ENCODE data around the gene DUS2. TPM values are rescaled to one million over a fixed set of nuclear protein-coding genes. Genes with fewer than 3 reads are reported as not detected.
A peak's percentile ranks its signal among the peaks of the same experiment; 100 is the strongest.

Gene DUS2
- total and polyA plus RNA-seq, 9 of the 15 experiments (the other 6 are each of a cell fraction or from before 2014, with no cell fraction given) = 5.8 to 22.5 (median 20.6) TPM

GRCh38 chr16:68090130-68090529 is 67.0 kb downstream of the DUS2 start (continued):
- TF ChIP-seq KLF10 (CRISPR knock-in tag; IDR thresholded peaks at IDR 0.05) (no peak), KAT8 (IDR thresholded peaks at IDR 0.05; ENCODE audit: low read depth) (no peak), E2F4 (CRISPR knock-in tag; IDR thresholded peaks at IDR 0.05; ENCODE audit: low read depth) (no peak), JUND (IDR thresholded peaks at IDR 0.05; ENCODE audit: borderline replicate concordance, low read depth, low read length) (no peak), JUND (tag; IDR thresholded peaks at IDR 0.05; ENCODE audit: borderline replicate concordance, low read depth, low read length) (no peak), ZNF146 (CRISPR knock-in tag; IDR thresholded peaks at IDR 0.05; ENCODE audit: unreplicated experiment) (no peak), SMARCE1 (IDR thresholded peaks at IDR 0.05) (peak; percentile 16; the same call in 1 of the 2 replicates), ZBTB49 (CRISPR knock-in tag; IDR thresholded peaks at IDR 0.05; ENCODE audit: borderline replicate concordance) (no peak)
- TF ChIP-seq, protein P1, sequence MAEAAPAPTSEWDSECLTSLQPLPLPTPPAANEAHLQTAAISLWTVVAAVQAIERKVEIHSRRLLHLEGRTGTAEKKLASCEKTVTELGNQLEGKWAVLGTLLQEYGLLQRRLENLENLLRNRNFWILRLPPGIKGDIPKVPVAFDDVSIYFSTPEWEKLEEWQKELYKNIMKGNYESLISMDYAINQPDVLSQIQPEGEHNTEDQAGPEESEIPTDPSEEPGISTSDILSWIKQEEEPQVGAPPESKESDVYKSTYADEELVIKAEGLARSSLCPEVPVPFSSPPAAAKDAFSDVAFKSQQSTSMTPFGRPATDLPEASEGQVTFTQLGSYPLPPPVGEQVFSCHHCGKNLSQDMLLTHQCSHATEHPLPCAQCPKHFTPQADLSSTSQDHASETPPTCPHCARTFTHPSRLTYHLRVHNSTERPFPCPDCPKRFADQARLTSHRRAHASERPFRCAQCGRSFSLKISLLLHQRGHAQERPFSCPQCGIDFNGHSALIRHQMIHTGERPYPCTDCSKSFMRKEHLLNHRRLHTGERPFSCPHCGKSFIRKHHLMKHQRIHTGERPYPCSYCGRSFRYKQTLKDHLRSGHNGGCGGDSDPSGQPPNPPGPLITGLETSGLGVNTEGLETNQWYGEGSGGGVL (CRISPR knock-in tag; IDR thresholded peaks at IDR 0.05) = no peak
- TF ChIP-seq, protein P2, sequence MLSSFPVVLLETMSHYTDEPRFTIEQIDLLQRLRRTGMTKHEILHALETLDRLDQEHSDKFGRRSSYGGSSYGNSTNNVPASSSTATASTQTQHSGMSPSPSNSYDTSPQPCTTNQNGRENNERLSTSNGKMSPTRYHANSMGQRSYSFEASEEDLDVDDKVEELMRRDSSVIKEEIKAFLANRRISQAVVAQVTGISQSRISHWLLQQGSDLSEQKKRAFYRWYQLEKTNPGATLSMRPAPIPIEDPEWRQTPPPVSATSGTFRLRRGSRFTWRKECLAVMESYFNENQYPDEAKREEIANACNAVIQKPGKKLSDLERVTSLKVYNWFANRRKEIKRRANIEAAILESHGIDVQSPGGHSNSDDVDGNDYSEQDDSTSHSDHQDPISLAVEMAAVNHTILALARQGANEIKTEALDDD (IDR thresholded peaks at IDR 0.05) = no peak
- TF ChIP-seq, protein P3, sequence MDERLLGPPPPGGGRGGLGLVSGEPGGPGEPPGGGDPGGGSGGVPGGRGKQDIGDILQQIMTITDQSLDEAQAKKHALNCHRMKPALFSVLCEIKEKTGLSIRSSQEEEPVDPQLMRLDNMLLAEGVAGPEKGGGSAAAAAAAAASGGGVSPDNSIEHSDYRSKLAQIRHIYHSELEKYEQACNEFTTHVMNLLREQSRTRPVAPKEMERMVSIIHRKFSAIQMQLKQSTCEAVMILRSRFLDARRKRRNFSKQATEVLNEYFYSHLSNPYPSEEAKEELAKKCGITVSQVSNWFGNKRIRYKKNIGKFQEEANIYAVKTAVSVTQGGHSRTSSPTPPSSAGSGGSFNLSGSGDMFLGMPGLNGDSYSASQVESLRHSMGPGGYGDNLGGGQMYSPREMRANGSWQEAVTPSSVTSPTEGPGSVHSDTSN (CRISPR knock-in tag; IDR thresholded peaks at IDR 0.05; ENCODE audit: low read depth) = no peak
- TF ChIP-seq, protein P3 (tag; conservative IDR thresholded peaks at IDR 0.05; ENCODE audit: low read depth) = no peak
- TF ChIP-seq, protein P4, sequence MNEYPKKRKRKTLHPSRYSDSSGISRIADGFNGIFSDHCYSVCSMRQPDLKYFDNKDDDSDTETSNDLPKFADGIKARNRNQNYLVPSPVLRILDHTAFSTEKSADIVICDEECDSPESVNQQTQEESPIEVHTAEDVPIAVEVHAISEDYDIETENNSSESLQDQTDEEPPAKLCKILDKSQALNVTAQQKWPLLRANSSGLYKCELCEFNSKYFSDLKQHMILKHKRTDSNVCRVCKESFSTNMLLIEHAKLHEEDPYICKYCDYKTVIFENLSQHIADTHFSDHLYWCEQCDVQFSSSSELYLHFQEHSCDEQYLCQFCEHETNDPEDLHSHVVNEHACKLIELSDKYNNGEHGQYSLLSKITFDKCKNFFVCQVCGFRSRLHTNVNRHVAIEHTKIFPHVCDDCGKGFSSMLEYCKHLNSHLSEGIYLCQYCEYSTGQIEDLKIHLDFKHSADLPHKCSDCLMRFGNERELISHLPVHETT (CRISPR knock-in tag; conservative IDR thresholded peaks at IDR 0.05 in 1 of 2, IDR thresholded peaks at IDR 0.05 in 1 of 2) = no peak
